ENCODE results near the gene CRB2.

CRB2 gene

DNA sequence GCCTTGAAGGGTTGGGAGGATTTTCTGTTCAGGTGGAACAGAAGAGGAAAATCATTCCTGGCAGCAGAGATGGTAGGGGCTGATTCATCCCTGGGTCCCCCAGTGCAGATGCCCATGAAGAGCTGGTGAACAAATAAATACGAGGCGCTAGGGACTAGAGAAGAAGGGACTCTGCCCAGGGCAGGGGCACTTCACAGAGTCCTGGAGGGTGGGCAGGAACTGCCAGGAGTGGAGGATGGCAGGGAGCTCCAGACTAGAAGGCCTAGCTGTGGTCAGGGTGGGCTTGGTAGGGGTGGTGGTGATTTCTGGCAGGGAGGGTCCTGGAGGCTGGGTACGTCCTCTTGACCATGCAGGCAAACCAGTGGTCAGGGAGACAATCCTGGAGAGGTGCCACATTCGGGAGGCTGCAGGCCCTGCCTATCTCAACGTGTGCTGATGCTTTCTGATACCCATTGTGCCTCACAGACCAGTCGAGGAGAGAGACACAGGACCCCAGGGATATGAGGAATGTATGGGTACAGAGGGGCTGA lies 69.9 kb downstream of the CRB2 start:
- DNase-seq, result no peak

DNA sequence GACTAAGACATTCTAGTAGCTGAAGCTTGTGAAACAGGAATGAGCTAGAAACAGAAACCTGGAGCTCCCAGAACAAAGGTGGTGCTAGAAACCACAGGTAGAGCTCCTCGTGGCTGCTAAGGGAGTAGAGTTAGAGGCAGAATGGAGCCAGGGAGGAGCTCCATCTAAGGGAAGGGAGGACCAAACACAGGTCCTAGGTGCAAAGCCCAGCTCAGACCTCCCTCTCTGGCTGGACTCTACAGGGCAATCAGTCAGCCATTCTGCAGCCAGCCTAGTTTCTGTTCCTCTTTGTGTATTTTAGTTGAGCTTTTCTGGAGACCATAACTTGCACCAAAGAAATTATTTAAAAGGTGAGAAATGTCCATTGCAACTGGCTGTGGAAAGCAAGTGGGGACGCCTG lies 70.4 kb downstream of the CRB2 start:
- DNase-seq, result no peak

Measured in activated CD4-positive, alpha-beta T cell treated with anti-CD3 and anti-CD28 coated beads, Interleukin-2, amount 50 U/mL, for 1 hour (primary cell).